Vagina (tissue), 2 donors: ENCODE data around the gene FBXL17.

Source experiments
- POLR2A ChIP-seq, 2 donors: fragments of 450-650 bp; IDR thresholded peaks; one replicate each; pipeline ENCODE4 v1.6.1; 2017; ENCODE audit warnings: antibody characterized with exemption in 2 of 2, mild to moderate bottlenecking in 2 of 2, moderate library complexity in 2 of 2
- POLR2AphosphoS5 ChIP-seq, 2 donors: sonication (generic); formaldehyde crosslinking; IDR thresholded peaks; one replicate each; pipeline ENCODE4 v1.9.0; 2017; ENCODE audit warnings: antibody characterized with exemption in 2 of 2, mild to moderate bottlenecking in 2 of 2, low read depth in 1 of 2; ENCODE audit not compliant: insufficient read depth in 1 of 2

DNA sequence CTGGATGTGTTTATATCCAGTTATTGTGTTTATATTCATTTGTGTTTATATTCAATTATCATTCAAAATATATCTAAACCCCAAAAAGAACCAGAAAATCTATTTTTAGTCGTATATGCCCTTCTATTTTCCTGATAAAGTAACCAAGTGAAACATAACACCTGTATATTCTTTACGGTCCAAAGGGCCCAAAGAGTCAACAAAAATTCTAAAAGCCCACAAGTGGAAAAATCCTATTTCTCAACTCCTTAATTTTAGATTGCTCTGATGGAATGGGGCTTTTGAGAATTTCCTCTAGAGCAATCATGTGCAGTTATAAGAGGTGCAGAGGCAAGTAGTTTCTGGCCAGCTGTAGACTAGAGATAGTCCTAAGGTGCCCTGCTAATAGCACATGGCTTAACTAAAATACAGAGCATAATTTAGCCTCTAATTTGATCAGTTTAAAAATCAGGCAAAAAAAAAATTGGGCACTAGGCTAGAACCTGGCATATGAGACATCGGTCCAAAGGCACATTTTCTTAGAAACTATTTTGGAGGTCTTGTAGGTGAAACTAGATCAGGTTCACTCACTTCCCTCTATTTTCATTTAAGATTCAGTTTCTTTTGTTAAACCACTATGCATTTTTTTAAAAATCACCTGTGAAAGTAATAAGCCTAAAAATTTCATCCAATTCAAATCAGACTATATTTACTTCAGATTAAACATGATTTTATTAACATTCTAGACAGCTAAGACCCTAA is 256.0 kb downstream of the FBXL17 start:
- no peak for TF ChIP-seq POLR2AphosphoS5 (IDR thresholded peaks at IDR 0.05; ENCODE audit: insufficient read depth in 1 of 2, low read depth in 1 of 2)
- TF ChIP-seq POLR2A (IDR thresholded peaks at IDR 0.05), result no peak
